Stimulated activated CD4-positive, alpha-beta T cell treated with anti-CD3 and anti-CD28 coated beads, Interleukin-2, amount 100 ng/mL, for 24 hours (primary cell): ENCODE data around the gene ERMAP.
"Not testable (repeated sequence)": the region's sequence is repeated elsewhere in the genome, so short reads cannot be mapped to it uniquely, and the experiment has no call there.

ENCODE experiments used
- DNase-seq, 2 donors: peaks; one replicate each; pipeline ENCODE4 v3.0.0-alpha.2; 2020

The ERMAP gene

GRCh38 chr1:42845193-42845592 is 28.3 kb downstream of the ERMAP start:
- no peak for DNase-seq

DNA sequence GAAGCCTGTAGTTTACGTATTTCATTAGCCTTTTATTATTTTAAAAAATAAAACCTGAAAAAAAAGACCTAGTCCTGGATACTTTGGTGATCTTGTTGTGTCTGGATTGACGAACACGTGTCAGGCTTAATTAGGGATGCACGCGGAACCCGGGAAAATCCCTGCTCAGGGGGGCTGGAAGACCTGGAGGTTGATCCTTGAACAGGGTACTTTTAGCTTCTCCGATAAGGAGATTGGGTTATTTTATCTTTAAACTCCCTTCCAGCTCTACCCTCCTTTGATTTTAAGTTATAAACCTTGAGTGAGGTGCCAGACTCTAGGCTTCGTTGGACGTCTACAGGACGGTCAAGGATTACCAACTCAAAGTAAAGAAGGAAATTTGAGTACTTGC is 28.9 kb downstream of the ERMAP start:
- peak in 1 of 2 donors; percentile 20 for DNase-seq

- peak; percentile 88 for DNase-seq
Observed at GRCh38 chr1:42846257-42847110, 29.6 kb downstream of the ERMAP start, which contains the start of gene ZNF691. Gene ZNF691 (plus strand): TSS chr1:42846613. CDS start chr1:42849659, 3,046 bp downstream.

DNA sequence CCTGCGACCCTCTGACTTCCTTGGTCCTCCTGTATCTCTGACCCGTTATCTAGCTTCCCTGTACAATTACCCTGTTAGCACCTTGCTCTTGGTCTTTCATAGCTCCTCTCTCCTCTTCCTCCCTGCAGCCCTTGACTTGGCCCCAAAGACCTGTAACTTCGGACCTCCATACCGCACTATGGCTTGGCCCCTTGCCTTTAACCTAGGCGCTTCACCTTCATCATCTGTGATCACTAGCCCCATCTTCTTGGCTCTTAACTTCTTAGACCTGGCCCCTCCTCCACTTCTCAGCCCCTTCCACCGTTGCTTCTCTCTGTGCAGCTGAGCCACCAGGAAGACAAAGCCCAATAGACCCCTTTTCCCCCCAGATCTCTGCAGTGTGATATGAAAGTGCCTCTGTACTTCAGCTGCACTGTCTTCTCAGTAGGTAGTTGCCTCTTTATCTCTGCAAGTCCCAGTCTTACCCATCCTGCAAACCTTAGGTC is 30.2 kb downstream of the ERMAP start:
- DNase-seq, result peak in 1 of 2 donors; percentile 2

DNA sequence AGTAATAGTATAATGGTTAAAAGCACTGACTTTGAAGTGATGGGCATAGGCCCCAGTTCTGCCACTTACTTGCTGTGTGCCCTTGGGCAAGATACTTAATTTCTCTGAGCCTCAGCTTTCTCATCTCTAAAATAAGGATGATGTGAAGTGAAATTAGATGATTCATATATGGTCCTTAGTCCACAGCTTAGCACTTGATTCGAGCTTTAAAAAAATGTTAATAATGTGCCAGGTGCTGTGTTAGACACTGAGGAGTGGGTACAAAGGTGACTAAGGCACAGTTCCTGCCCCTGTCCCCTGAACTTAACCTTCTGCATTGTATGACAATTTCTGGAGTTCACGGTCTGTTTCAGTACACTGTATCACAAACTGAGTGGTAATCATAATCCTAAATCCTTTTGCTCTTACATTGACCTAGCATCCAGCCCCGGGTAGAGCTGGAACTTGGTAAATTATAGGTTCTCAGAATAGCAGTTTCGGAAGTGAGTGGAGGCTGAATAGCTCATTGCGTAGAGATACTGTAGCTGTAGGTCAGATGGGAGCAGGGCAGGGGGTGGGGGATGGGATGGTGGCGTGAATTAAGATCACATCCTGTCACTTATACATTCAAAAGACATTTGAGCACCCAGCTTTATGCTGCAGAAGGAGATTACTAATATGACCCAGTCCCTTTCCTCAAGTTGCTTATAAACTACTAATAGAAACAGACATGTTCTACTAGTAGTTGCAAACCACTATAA is 31.0 kb downstream of the ERMAP start:
- DNase-seq, result peak in 1 of 2 donors; percentile 17

GRCh38 chr1:42848823-42849537 is 32.1 kb downstream of the ERMAP start:
- no peak for DNase-seq

DNA sequence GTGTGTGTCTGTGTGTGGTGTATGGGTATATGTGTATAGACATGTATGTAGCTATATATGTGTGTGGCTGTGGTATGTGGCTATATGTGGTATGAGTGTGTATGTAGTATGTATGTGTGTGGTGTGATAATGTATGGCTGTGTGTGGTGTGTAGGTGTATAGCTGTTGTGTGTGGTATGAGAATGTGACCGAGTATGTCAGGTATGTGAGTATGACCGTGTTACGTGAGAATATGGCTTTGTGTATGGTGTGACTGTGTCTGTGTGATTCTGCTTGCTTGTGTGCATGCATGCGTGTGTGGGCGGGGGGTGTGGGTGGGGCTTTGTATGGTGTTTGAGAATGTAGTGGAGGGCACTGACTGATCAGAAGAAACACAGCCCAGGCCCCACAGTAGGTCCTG is 33.0 kb downstream of the ERMAP start:
- no peak for DNase-seq

- no peak for DNase-seq
Observed at GRCh38 chr1:42851420-42851819, 34.5 kb downstream of the ERMAP start.

- DNase-seq, result no peak
Observed at GRCh38 chr1:42851960-42852607, 35.2 kb downstream of the ERMAP start.

GRCh38 chr1:42852608-42852980 is 35.7 kb downstream of the ERMAP start:
- DNase-seq, result no peak

DNA sequence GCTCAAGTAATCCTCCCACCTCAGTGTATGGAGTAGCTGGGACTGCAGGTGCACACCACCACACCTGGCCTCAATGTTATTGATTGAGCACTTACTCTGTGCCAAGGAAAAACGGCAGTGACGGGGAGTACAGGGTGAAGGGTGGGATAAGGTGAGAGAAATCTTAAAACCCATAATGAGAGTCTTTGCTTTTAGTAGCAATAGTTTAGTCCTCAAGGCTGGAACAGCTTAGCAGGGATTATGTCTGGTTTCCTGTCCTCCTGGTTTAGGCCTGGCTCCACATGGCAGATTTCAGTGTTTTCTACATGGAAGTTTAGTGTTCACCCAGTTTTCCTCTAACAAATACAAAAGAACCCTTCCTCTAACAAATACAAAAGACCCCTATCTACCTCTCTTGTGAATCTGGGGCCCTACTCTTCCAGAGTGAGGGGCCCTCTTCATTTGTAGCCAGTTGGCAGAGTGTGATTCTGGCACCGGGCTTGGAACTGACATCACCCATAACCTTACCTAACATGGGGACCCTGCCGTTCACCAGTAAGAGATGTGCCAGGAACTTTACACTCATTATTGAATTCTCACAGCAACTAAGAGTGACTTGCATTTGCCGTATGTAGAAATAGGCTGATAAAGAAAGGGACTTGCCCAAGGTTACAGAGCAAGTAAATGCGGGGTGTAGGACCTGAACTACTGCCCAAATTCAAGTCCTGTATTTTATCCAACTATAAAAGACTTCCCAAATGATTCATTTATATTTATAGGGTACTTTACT is 36.4 kb downstream of the ERMAP start:
- DNase-seq, result no peak

GRCh38 chr1:42856554-42856953 is 39.6 kb downstream of the ERMAP start:
- not testable (repeated sequence) for DNase-seq

- not testable (repeated sequence) for DNase-seq
Observed at GRCh38 chr1:42859366-42859765, 42.4 kb downstream of the ERMAP start.

GRCh38 chr1:42860339-42861013 is 43.6 kb downstream of the ERMAP start:
- no peak for DNase-seq

DNA sequence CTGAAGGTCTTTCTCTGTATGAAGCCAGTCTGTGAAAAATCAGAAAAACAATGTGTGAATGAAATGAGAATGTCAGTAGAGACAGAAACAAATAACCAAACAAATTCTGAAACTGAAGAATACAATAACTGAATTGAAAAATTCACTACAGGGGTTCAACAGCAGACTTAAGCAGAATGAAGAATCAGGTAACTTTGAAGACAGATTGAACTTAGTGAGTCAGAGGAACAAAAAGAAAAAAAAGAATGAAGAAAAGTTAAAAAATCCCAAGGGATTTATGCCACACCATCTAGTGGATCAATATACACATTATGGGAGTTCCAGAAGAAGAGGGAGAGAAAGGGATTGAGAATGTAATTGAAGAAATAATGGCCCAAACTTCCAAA is 44.1 kb downstream of the ERMAP start:
- no peak for DNase-seq

GRCh38 chr1:42866549-42866948 is 49.6 kb downstream of the ERMAP start:
- DNase-seq, result no peak

DNA sequence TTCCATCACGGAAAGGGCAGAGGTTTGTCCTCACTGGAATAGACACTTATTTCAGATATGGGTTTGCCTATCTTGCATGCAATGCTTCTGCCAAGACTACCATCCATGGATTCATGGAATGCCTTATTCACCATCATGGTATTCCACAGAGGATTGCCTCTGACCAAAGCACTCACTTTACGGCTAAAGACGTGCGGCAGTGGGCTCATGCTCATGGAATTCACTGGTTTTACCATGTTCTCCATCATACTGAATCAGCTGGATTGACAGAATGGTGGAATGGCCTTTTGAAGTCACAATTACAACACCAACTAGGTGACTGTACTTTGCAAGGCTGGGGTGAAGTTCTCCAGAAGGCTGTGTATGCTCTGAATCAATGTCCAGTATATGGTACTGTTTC is 51.5 kb downstream of the ERMAP start:
- not testable (repeated sequence) for DNase-seq

DNA sequence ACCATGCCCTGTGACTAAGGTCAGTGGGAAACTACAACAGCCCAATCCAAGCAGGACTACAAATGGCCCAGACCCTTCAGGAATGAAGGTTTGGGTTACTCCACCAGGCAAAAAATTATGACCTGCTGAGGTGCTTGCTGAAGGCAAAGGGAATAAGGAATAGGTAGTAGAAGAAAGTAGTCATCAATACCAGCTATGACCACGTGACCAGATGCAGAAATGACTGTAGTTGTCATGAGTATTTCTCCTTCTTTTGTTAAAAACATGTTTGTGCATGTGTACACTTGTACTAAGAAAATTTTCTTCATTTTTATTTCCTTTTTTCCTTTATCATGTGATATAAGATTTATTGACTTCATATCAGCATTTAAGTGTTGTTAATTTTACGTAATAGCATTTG is 52.3 kb downstream of the ERMAP start:
- DNase-seq, result not testable (repeated sequence)

- DNase-seq, result not testable (repeated sequence)
Observed at GRCh38 chr1:42869751-42870150, 52.8 kb downstream of the ERMAP start.

DNA sequence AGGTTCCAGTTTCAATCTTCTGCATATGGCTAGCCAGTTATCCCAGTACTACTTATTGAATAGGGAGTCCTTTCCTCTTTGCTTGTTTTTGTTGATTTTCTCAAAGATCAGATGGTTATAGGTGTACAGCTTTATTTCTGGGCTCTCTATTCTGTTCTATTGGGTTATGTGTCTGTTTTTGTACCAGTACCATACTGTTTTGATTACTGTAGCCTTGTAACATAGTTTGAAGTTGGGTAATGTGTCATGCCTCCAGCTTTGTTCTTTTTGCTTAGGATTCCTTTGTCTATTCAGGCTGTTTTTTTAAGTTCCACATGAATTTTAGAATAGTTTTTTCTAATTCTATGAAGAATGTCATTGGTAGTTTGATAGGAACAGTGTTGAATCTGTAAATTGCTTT is 56.2 kb downstream of the ERMAP start:
- DNase-seq, result not testable (repeated sequence)

DNA sequence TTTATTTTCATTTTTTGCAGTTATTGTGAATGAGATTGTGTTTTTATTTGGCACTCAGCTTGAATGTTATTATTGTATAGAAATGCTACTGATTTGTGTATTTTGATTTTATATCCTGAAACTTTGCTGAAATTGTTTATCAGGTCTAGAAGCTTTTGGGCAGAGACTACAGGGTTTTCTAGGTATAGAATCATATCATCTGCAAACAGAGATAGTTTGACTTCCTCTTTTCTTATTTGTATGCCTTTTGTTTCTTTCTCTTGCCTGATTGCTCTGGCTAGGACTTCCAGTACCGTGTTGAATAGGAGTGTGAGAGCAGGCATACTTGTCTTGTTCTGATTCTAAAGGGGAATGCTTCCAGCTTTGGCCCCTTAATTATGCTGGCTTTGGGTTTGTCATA is 56.7 kb downstream of the ERMAP start:
- DNase-seq, result no peak
